ENCODE data around the gene RIPK4. TPM values are rescaled to one million over a fixed set of nuclear protein-coding genes. Genes with fewer than 3 reads are reported as not detected.

Gene RIPK4
- polyA plus RNA-seq, 12 donors: 0.23 to 7.6 (median 0.35) TPM; not detected in 2

GRCh38 chr21:41754479-41754891 lies 12.4 kb downstream of the RIPK4 start:
- DNase-seq: no peak

GRCh38 chr21:41753006-41753898 lies 13.6 kb downstream of the RIPK4 start:
- no peak for DNase-seq

- no peak for DNase-seq
These were observed 14.6 kb downstream of the RIPK4 start for GRCh38 chr21:41752231-41752681.

- no peak for DNase-seq
These were observed 15.2 kb downstream of the RIPK4 start for GRCh38 chr21:41751611-41752011.

GRCh38 chr21:41750532-41751151 lies 16.2 kb downstream of the RIPK4 start:
- no peak for DNase-seq

- no peak for DNase-seq
These were observed 16.8 kb downstream of the RIPK4 start for GRCh38 chr21:41750051-41750450.

GRCh38 chr21:41749286-41749685 lies 17.6 kb downstream of the RIPK4 start:
- DNase-seq: no peak

GRCh38 chr21:41747943-41748738 lies 18.7 kb downstream of the RIPK4 start:
- no peak for DNase-seq

GRCh38 chr21:41746744-41747006 lies 20.2 kb downstream of the RIPK4 start:
- DNase-seq: no peak

- no peak for DNase-seq
These were observed 20.7 kb downstream of the RIPK4 start for GRCh38 chr21:41745971-41746743.

- no peak for DNase-seq
These were observed 21.6 kb downstream of the RIPK4 start for GRCh38 chr21:41745026-41745820.

GRCh38 chr21:41744028-41744930 lies 22.6 kb downstream of the RIPK4 start:
- no peak for DNase-seq

- DNase-seq: no peak
These were observed 23.4 kb downstream of the RIPK4 start for GRCh38 chr21:41743321-41744027.

- no peak for DNase-seq
These were observed 24.6 kb downstream of the RIPK4 start for GRCh38 chr21:41742073-41742875.

GRCh38 chr21:41741253-41742072 lies 25.4 kb downstream of the RIPK4 start:
- no peak for DNase-seq

- DNase-seq: no peak
These were observed 26.1 kb downstream of the RIPK4 start for GRCh38 chr21:41740604-41741252.

GRCh38 chr21:41739936-41740335 lies 26.9 kb downstream of the RIPK4 start:
- no peak for DNase-seq
